ENCODE data around the gene OTOA.

OTOA gene

GRCh38 chr16:21618281-21618680 is 45.5 kb upstream of the OTOA start:
- no peak overlapping the region for H3K4me3 ChIP-seq (ENCODE audit: low read depth in 1 of 2, low read length in 2 of 2)
- ATAC-seq (ENCODE audit: insufficient read depth, low read depth) (no peak), DNase-seq (no peak)
- H3K9me3 ChIP-seq (ENCODE audit: insufficient read depth, low read length, severe bottlenecking): no peaks in the 10 kb centered on the region
- peaks cover 56% of the 10 kb centered on the region for H3K36me3 ChIP-seq (ENCODE audit: insufficient read depth, low read length)
- H4K20me1 ChIP-seq (ENCODE audit: insufficient read depth, low read length): peaks cover 15% of the 10 kb centered on the region
- H3K27ac ChIP-seq (ENCODE audit: low read length): no peak overlapping the region
- no peak overlapping the region for H3K9ac ChIP-seq (ENCODE audit: low read depth, low read length)
- H3K27me3 ChIP-seq (ENCODE audit: insufficient read depth, low read length, poor library complexity): no peaks in the 10 kb centered on the region
- TF ChIP-seq EZH2 (IDR thresholded peaks at IDR 0.05; ENCODE audit: borderline replicate concordance, low read depth, low read length, severe bottlenecking) (no peak), CTCF (IDR thresholded peaks at IDR 0.05; ENCODE audit: borderline replicate concordance, extremely low read depth, low read length, poor library complexity, severe bottlenecking) (no peak)
- no peak overlapping the region for H3K4me2 ChIP-seq (ENCODE audit: insufficient read depth, low read length)
- H2AFZ ChIP-seq (ENCODE audit: low read depth, low read length): no peak overlapping the region
- peaks cover 51% of the 10 kb centered on the region for H3K79me2 ChIP-seq (ENCODE audit: insufficient read depth, low read length)
- H3K4me1 ChIP-seq (ENCODE audit: insufficient read depth, low read length): no peaks in the 10 kb centered on the region

GRCh38 chr16:21619765-21620425 is 43.9 kb upstream of the OTOA start:
- H3K9ac ChIP-seq (ENCODE audit: low read depth, low read length): no peak overlapping the region
- H3K4me1 ChIP-seq (ENCODE audit: insufficient read depth, low read length): no peaks in the 10 kb centered on the region
- DNase-seq (no peak), ATAC-seq (ENCODE audit: insufficient read depth, low read depth) (no peak)
- no peak for TF ChIP-seq CTCF (IDR thresholded peaks at IDR 0.05; ENCODE audit: borderline replicate concordance, extremely low read depth, low read length, poor library complexity, severe bottlenecking)
- no peak for TF ChIP-seq EZH2 (IDR thresholded peaks at IDR 0.05; ENCODE audit: borderline replicate concordance, low read depth, low read length, severe bottlenecking)
- no peaks in the 10 kb centered on the region for H3K9me3 ChIP-seq (ENCODE audit: insufficient read depth, low read length, severe bottlenecking)
- no peak overlapping the region for H3K27ac ChIP-seq (ENCODE audit: low read length)
- peaks cover 60% of the 10 kb centered on the region for H3K36me3 ChIP-seq (ENCODE audit: insufficient read depth, low read length)
- no peak overlapping the region for H3K4me3 ChIP-seq (ENCODE audit: low read depth in 1 of 2, low read length in 2 of 2)
- peaks cover 38% of the 10 kb centered on the region for H3K79me2 ChIP-seq (ENCODE audit: insufficient read depth, low read length)
- H3K4me2 ChIP-seq (ENCODE audit: insufficient read depth, low read length): no peak overlapping the region
- H2AFZ ChIP-seq (ENCODE audit: low read depth, low read length): no peak overlapping the region
- peaks cover 8% of the 10 kb centered on the region for H4K20me1 ChIP-seq (ENCODE audit: insufficient read depth, low read length)
- H3K27me3 ChIP-seq (ENCODE audit: insufficient read depth, low read length, poor library complexity): no peaks in the 10 kb centered on the region

- Histone ChIP-seq H4K20me1 (ENCODE audit: insufficient read depth, low read length) (peaks cover 8% of the 10 kb centered on the region; the same call in 1 of the 2 replicates), H3K9me3 (ENCODE audit: insufficient read depth, low read length, severe bottlenecking) (no peaks in the 10 kb centered on the region), H3K27me3 (ENCODE audit: insufficient read depth, low read length, poor library complexity) (no peaks in the 10 kb centered on the region), H3K36me3 (ENCODE audit: insufficient read depth, low read length) (peaks cover 59% of the 10 kb centered on the region), H3K79me2 (ENCODE audit: insufficient read depth, low read length) (peaks cover 31% of the 10 kb centered on the region), H3K4me2 (ENCODE audit: insufficient read depth, low read length) (no peak overlapping the region), H2AFZ (ENCODE audit: low read depth, low read length) (no peak overlapping the region), H3K9ac (ENCODE audit: low read depth, low read length) (no peak overlapping the region), H3K27ac (ENCODE audit: low read length) (no peak overlapping the region), H3K4me1 (ENCODE audit: insufficient read depth, low read length) (no peaks in the 10 kb centered on the region), H3K4me3 (ENCODE audit: low read depth in 1 of 2, low read length in 2 of 2) (no peak overlapping the region)
- no peak for DNase-seq
- no peak for ATAC-seq (ENCODE audit: insufficient read depth, low read depth)
- TF ChIP-seq CTCF (IDR thresholded peaks at IDR 0.05; ENCODE audit: borderline replicate concordance, extremely low read depth, low read length, poor library complexity, severe bottlenecking) (no peak), EZH2 (IDR thresholded peaks at IDR 0.05; ENCODE audit: borderline replicate concordance, low read depth, low read length, severe bottlenecking) (no peak)
Observed at GRCh38 chr16:21620592-21620991, 43.2 kb upstream of the OTOA start.
